K562 (cell line): Measurements from ENCODE around the gene TOMM22. TPM values are rescaled to one million over a fixed set of nuclear protein-coding genes. Genes with fewer than 3 reads are reported as not detected.

Source experiments
- CCAR2 ChIP-seq: fragments of 200-400 bp; formaldehyde crosslinking; IDR thresholded peaks from 2 replicates; pipeline ENCODE4 v1.6.1; 2017; ENCODE audit warnings: mild to moderate bottlenecking, low read depth, low read length
- CEBPB ChIP-seq: fragments of 450-650 bp; IDR thresholded peaks from 2 replicates; pipeline ENCODE4 v1.6.1; 2016; ENCODE audit warnings: missing genetic modification characterization, missing compliant biosample characterization
- FOSL1 ChIP-seq: fragments of 200-800 bp; sonication (Bioruptor generic); conservative IDR thresholded peaks from 2 replicates; pipeline ENCODE4 v1.6.1; 2016; ENCODE audit warnings: missing genetic modification characterization, missing compliant biosample characterization
- FOXK1 ChIP-seq: sonication (generic); formaldehyde crosslinking; IDR thresholded peaks from 2 replicates; pipeline ENCODE4 v1.8.0; 2022; ENCODE audit warnings: missing genetic modification reagents, mild to moderate bottlenecking, borderline replicate concordance
- HDAC8 ChIP-seq: fragments of 450-650 bp; IDR thresholded peaks from 2 replicates; pipeline ENCODE4 v1.6.1; 2016; ENCODE audit warnings: mild to moderate bottlenecking, missing genetic modification characterization, moderate library complexity, missing compliant biosample characterization
- JUN ChIP-seq, 2 experiments: sonication (generic) in 1 of 2; formaldehyde crosslinking in 1 of 2; IDR thresholded peaks; 2 replicates each; pipeline versions ENCODE4 v1.6.1 to v1.8.0; 2012 to 2022; ENCODE audit warnings: borderline replicate concordance in 2 of 2, mild to moderate bottlenecking in 2 of 2, improper control_type of control experiment in 1 of 2, low read depth in 1 of 2, low read length in 1 of 2, missing genetic modification reagents in 1 of 2
- JUNB ChIP-seq: fragments of 450-650 bp; formaldehyde crosslinking; conservative IDR thresholded peaks from 2 replicates; pipeline ENCODE4 v1.4.0; 2020; ENCODE audit warnings: mild to moderate bottlenecking
- L3MBTL2 ChIP-seq: fragments of 450-650 bp; IDR thresholded peaks from 2 replicates; pipeline ENCODE4 v1.6.1; 2016; ENCODE audit warnings: mild to moderate bottlenecking, moderate library complexity
- MCM2 ChIP-seq: fragments of 450-650 bp; IDR thresholded peaks from 2 replicates; pipeline ENCODE4 v1.6.1; 2017; ENCODE audit warnings: low read depth, mild to moderate bottlenecking
- NR2C2 ChIP-seq, 2 experiments: fragments of 200-800 bp in 1 of 2; sonication (Bioruptor generic) in 1 of 2; sonication (generic) in 1 of 2; formaldehyde crosslinking in 1 of 2; IDR thresholded peaks; 2 replicates each; pipeline versions ENCODE4 v1.6.1 to v1.8.0; 2016 to 2022; ENCODE audit warnings: mild to moderate bottlenecking in 1 of 2, missing compliant biosample characterization in 1 of 2, missing genetic modification characterization in 1 of 2, missing genetic modification reagents in 1 of 2
- RB1 ChIP-seq: fragments of 450-650 bp; IDR thresholded peaks from 2 replicates; pipeline ENCODE4 v1.6.1; 2017; ENCODE audit warnings: low read depth, mild to moderate bottlenecking
- RBM15 ChIP-seq: fragments of 200-400 bp; formaldehyde crosslinking; IDR thresholded peaks from 2 replicates; pipeline ENCODE4 v1.6.1; 2018; ENCODE audit warnings: mild to moderate bottlenecking, low read length, moderate library complexity; ENCODE audit not compliant: insufficient read depth
- SLC30A9 ChIP-seq: fragments of 250-450 bp; sonication (Bioruptor Pico); IDR thresholded peaks from 2 replicates; pipeline ENCODE4 v1.8.0; 2022; ENCODE audit warnings: mild to moderate bottlenecking, moderate library complexity
- SMAD2 ChIP-seq: fragments of 150-350 bp; IDR thresholded peaks from 2 replicates; pipeline ENCODE4 v1.6.1; 2014; ENCODE audit warnings: low read depth, mild to moderate bottlenecking, low read length
- SRSF9 ChIP-seq: fragments of 200-400 bp; formaldehyde crosslinking; IDR thresholded peaks from 2 replicates; pipeline ENCODE4 v1.6.1; 2017; ENCODE audit warnings: low read depth, low read length, borderline replicate concordance
- TBP ChIP-seq: optimal IDR thresholded peaks from 2 replicates; pipeline ENCODE3; 2011; ENCODE audit warnings: low read depth, low read length, improper control_type of control experiment
- ZC3H8 ChIP-seq: fragments of 450-650 bp; IDR thresholded peaks from 2 replicates; pipeline ENCODE4 v1.6.1; 2017
- ZNF197 ChIP-seq: fragments of 200-800 bp; sonication (Bioruptor generic); IDR thresholded peaks from 2 replicates; pipeline ENCODE4 v1.6.1; 2016; ENCODE audit warnings: low read depth, missing genetic modification characterization, missing compliant biosample characterization
- ZNF217 ChIP-seq: sonication (generic); formaldehyde crosslinking; IDR thresholded peaks from 2 replicates; pipeline ENCODE4 v1.8.0; 2022; ENCODE audit warnings: mild to moderate bottlenecking, missing genetic modification reagents
- ZNF3 ChIP-seq: fragments of 250-450 bp; sonication (Bioruptor Pico); IDR thresholded peaks from 2 replicates; pipeline ENCODE4 v1.5.0; 2021; ENCODE audit warnings: mild to moderate bottlenecking, moderate library complexity
- ZNF766 ChIP-seq: fragments of 200-800 bp; sonication (Bioruptor generic); conservative IDR thresholded peaks from 2 replicates; pipeline ENCODE4 v1.6.1; 2016; ENCODE audit warnings: missing genetic modification characterization, missing compliant biosample characterization
- ZNF785 ChIP-seq: fragments of 250-450 bp; sonication (Bioruptor Pico); IDR thresholded peaks from 2 replicates; pipeline ENCODE4 v1.4.0; 2020; ENCODE audit warnings: mild to moderate bottlenecking
- polyA plus RNA-seq, 8 experiments: library from polyadenylated mRNA; depleted of rRNA in 4 of 8; stranded (reverse) in 5 of 8; unstranded in 3 of 8; fragments of >200 nt; fragmentation: Nextera tagmentation in 2 of 8; fragmentation: Illumina TruSeq in 1 of 8; extraction: Ambion mirVana in 2 of 8; extraction: Trizol in 1 of 8; gene quantifications; 2 replicates each; pipeline versions ENCODE4 v1.2.1 to v1.2.3, GENCODE V29; 2011 to 2014; ENCODE audit warnings: inconsistent platforms in 1 of 8, missing spikeins in 1 of 8
- total RNA-seq, 7 experiments: library from RNA; depleted of rRNA in 6 of 7; stranded (reverse); fragments of >200 nt in 6 of 7; fragmentation: Illumina TruSeq in 2 of 7; extraction: Trizol in 2 of 7; gene quantifications; 2 replicates each; pipeline versions ENCODE4 v1.2.1 to v1.2.3, GENCODE V29; 2011 to 2021; ENCODE audit warnings: low replicate concordance in 1 of 7
- TF ChIP-seq, protein P1 (sequence below): sonication (generic); formaldehyde crosslinking; IDR thresholded peaks from 2 replicates; pipeline ENCODE4 v1.8.0; 2022; ENCODE audit warnings: mild to moderate bottlenecking, missing genetic modification reagents, borderline replicate concordance
- TF ChIP-seq, protein P2 (sequence below): fragments of 150-350 bp; conservative IDR thresholded peaks from 2 replicates; pipeline ENCODE4 v1.6.1; 2014; ENCODE audit warnings: low read length

TOMM22 gene
- total and polyA plus RNA-seq, 9 of the 15 experiments (the other 6 are each of a cell fraction or from before 2014, with no cell fraction given), result 25.8 to 108 (median 73.8) TPM

DNA sequence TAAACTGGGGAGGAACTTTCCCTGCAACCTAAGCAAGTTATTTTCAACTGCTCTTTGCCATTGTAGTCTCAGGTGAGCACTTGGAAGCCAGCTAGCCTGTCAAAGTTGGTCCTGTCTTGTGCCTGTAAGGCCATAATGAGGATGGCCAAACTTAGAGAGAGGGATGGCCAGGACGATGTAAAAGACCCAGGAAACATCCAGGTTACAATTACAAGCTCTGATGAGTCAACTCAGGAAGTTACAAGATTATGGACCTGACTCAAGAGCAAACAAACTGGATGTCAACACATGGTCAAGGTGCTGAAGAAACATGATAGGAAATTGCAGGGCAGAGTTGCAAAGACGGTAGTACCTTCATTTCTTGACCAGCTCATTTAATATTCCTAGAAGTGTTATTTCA is 25.6 kb downstream of the TOMM22 start (continued):
- TF ChIP-seq RB1, result no peak
- TF ChIP-seq CCAR2, result no peak
- no peak for TF ChIP-seq ZNF785
- no peak for TF ChIP-seq RBM15
- TF ChIP-seq, protein P1, sequence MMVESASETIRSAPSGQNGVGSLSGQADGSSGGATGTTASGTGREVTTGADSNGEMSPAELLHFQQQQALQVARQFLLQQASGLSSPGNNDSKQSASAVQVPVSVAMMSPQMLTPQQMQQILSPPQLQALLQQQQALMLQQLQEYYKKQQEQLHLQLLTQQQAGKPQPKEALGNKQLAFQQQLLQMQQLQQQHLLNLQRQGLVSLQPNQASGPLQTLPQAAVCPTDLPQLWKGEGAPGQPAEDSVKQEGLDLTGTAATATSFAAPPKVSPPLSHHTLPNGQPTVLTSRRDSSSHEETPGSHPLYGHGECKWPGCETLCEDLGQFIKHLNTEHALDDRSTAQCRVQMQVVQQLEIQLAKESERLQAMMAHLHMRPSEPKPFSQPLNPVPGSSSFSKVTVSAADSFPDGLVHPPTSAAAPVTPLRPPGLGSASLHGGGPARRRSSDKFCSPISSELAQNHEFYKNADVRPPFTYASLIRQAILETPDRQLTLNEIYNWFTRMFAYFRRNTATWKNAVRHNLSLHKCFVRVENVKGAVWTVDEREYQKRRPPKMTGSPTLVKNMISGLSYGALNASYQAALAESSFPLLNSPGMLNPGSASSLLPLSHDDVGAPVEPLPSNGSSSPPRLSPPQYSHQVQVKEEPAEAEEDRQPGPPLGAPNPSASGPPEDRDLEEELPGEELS (CRISPR knock-in tag), result no peak
- TF ChIP-seq ZNF3, result no peak
- TF ChIP-seq JUNB (CRISPR knock-in tag), result no peak
- TF ChIP-seq, protein P2, sequence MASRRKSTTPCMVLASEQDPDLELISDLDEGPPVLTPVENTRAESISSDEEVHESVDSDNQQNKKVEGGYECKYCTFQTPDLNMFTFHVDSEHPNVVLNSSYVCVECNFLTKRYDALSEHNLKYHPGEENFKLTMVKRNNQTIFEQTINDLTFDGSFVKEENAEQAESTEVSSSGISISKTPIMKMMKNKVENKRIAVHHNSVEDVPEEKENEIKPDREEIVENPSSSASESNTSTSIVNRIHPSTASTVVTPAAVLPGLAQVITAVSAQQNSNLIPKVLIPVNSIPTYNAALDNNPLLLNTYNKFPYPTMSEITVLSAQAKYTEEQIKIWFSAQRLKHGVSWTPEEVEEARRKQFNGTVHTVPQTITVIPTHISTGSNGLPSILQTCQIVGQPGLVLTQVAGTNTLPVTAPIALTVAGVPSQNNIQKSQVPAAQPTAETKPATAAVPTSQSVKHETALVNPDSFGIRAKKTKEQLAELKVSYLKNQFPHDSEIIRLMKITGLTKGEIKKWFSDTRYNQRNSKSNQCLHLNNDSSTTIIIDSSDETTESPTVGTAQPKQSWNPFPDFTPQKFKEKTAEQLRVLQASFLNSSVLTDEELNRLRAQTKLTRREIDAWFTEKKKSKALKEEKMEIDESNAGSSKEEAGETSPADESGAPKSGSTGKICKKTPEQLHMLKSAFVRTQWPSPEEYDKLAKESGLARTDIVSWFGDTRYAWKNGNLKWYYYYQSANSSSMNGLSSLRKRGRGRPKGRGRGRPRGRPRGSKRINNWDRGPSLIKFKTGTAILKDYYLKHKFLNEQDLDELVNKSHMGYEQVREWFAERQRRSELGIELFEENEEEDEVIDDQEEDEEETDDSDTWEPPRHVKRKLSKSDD, result no peak
- TF ChIP-seq FOSL1, result peak; percentile 62
- no peak for TF ChIP-seq ZNF197 (CRISPR knock-in tag)
- TF ChIP-seq ZNF217, result no peak
- no peak for TF ChIP-seq HDAC8 (tag)
- TF ChIP-seq SLC30A9 (CRISPR knock-in tag), result no peak
- TF ChIP-seq JUN (IDR thresholded peaks at IDR 0.05; ENCODE audit: borderline replicate concordance, low read depth, low read length), result 0 out of 2 replicates have a peak, but pooled peaks have one; percentile 38
- no peak for TF ChIP-seq JUN (CRISPR knock-in tag; IDR thresholded peaks at IDR 0.05; ENCODE audit: borderline replicate concordance)
- peak; percentile 32 for TF ChIP-seq CEBPB (tag)
- no peak for TF ChIP-seq SRSF9
- no peak for TF ChIP-seq ZC3H8
- TF ChIP-seq TBP, result no peak
- TF ChIP-seq L3MBTL2, result no peak
- no peak for TF ChIP-seq MCM2
- TF ChIP-seq NR2C2 (CRISPR knock-in tag; IDR thresholded peaks at IDR 0.05), result no peak
- 0 out of 2 replicates have a peak, but pooled peaks have one; percentile 19 for TF ChIP-seq NR2C2 (tag; IDR thresholded peaks at IDR 0.05)
- TF ChIP-seq ZNF766 (CRISPR knock-in tag), result no peak
- TF ChIP-seq SMAD2, result no peak
- no peak for TF ChIP-seq FOXK1 (CRISPR knock-in tag)
